ENCODE measurements around the gene CMPK2. TPM values are rescaled to one million over a fixed set of nuclear protein-coding genes. Genes with fewer than 3 reads are reported as not detected.

Gene CMPK2
- total and polyA plus RNA-seq, 4 donors, result 2.9 to 41.7 (median 4.2) TPM

DNA sequence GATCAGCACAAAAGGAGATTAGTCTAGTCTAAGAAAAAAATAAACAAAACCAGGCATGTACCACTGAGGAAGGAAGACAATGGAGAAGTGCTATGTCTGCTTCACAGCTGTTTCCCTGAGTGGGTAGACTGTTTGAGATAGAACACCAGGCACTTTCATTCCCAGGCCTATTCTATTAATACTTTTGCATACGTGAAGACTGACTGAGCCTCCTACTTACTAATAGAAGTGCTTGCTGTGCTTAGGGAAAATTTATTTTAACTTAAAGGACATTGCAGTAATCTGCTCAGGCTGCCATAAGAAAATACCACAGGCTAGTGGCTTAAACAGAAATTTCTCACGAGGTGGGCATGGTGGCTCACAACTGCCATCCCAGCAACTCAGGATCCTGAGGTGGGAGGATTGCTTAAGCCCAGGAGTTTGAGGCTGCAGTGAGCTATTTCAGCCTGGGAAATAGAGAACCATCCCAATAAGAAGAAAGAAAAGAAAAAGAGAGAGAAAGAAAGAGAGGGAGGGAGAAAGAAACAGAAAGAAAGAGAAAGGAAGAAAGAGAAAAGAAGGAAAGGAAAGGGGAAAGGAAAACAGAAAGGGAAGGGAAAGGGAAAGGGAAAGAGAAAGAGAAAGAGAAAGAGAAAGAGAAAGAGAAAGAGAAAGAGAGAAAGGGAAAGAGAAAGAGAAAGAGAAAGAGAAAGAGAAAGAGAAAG is 33.0 kb downstream of the CMPK2 start (continued):
- TF ChIP-seq, protein P1, sequence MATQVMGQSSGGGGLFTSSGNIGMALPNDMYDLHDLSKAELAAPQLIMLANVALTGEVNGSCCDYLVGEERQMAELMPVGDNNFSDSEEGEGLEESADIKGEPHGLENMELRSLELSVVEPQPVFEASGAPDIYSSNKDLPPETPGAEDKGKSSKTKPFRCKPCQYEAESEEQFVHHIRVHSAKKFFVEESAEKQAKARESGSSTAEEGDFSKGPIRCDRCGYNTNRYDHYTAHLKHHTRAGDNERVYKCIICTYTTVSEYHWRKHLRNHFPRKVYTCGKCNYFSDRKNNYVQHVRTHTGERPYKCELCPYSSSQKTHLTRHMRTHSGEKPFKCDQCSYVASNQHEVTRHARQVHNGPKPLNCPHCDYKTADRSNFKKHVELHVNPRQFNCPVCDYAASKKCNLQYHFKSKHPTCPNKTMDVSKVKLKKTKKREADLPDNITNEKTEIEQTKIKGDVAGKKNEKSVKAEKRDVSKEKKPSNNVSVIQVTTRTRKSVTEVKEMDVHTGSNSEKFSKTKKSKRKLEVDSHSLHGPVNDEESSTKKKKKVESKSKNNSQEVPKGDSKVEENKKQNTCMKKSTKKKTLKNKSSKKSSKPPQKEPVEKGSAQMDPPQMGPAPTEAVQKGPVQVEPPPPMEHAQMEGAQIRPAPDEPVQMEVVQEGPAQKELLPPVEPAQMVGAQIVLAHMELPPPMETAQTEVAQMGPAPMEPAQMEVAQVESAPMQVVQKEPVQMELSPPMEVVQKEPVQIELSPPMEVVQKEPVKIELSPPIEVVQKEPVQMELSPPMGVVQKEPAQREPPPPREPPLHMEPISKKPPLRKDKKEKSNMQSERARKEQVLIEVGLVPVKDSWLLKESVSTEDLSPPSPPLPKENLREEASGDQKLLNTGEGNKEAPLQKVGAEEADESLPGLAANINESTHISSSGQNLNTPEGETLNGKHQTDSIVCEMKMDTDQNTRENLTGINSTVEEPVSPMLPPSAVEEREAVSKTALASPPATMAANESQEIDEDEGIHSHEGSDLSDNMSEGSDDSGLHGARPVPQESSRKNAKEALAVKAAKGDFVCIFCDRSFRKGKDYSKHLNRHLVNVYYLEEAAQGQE (IDR thresholded peaks at IDR 0.05), result no peak
- TF ChIP-seq YY1 (IDR thresholded peaks at IDR 0.05) (no peak), HNF4A (conservative IDR thresholded peaks at IDR 0.05) (no peak)

DNA sequence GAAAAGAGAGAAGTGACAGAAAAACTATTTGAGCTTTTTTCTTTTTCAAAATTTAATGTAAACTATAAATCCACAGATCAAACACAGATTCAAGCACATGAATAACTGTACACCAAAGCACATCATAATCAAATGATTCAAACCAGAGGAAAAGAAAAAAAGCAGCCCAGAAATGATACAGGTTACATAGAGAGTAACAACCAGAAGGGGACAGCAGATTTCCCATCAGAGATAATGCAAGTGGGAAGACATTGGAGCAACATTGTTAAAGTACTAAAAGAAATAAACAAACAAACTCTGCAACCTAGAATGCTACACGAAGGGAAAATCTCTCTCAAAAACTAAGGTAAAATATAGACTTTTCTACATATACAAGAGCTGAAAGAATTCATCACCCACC is 34.5 kb downstream of the CMPK2 start:
- Histone ChIP-seq H3K9me3 (ENCODE audit: control insufficient read depth in 4 of 4, low read length in 3 of 4) (peaks cover 0 to 16% (median 5%) of the 10 kb centered on the region in 4 donors), H3K27ac (ENCODE audit: low read depth in 1 of 2, low read length in 2 of 2) (no peak overlapping the region)
- WGBS, result 59% methylated on average over 1 of the region's 1 CpG

More for the DNA sequence above, 34.5 kb downstream of the CMPK2 start:
- no peak overlapping the region for H3K4me3 ChIP-seq (ENCODE audit: low read depth in 1 of 3, low read length in 3 of 3)
- no peak overlapping the region for H3K9ac ChIP-seq (ENCODE audit: low read depth in 1 of 2, low read length in 2 of 2)
- no peaks in the 10 kb centered on the region for H3K36me3 ChIP-seq (ENCODE audit: control insufficient read depth in 4 of 4, insufficient read depth in 3 of 4, low read depth in 1 of 4, low read length in 3 of 4)
- H3K27me3 ChIP-seq (ENCODE audit: control insufficient read depth in 4 of 4, insufficient read depth in 4 of 4, low read length in 3 of 4), result no peaks in the 10 kb centered on the region
- no peaks in the 10 kb centered on the region for H3K4me1 ChIP-seq (ENCODE audit: control insufficient read depth in 4 of 4, insufficient read depth in 4 of 4, low read length in 3 of 4)
- TF ChIP-seq, protein P2, sequence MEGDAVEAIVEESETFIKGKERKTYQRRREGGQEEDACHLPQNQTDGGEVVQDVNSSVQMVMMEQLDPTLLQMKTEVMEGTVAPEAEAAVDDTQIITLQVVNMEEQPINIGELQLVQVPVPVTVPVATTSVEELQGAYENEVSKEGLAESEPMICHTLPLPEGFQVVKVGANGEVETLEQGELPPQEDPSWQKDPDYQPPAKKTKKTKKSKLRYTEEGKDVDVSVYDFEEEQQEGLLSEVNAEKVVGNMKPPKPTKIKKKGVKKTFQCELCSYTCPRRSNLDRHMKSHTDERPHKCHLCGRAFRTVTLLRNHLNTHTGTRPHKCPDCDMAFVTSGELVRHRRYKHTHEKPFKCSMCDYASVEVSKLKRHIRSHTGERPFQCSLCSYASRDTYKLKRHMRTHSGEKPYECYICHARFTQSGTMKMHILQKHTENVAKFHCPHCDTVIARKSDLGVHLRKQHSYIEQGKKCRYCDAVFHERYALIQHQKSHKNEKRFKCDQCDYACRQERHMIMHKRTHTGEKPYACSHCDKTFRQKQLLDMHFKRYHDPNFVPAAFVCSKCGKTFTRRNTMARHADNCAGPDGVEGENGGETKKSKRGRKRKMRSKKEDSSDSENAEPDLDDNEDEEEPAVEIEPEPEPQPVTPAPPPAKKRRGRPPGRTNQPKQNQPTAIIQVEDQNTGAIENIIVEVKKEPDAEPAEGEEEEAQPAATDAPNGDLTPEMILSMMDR (IDR thresholded peaks at IDR 0.05; ENCODE audit: low read depth, low read length, missing input control), result no peak
- TF ChIP-seq, protein P3, sequence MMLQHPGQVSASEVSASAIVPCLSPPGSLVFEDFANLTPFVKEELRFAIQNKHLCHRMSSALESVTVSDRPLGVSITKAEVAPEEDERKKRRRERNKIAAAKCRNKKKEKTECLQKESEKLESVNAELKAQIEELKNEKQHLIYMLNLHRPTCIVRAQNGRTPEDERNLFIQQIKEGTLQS (IDR thresholded peaks at IDR 0.05), result no peak
- TF ChIP-seq, protein P1 (IDR thresholded peaks at IDR 0.05), result no peak
- TF ChIP-seq, protein P4, sequence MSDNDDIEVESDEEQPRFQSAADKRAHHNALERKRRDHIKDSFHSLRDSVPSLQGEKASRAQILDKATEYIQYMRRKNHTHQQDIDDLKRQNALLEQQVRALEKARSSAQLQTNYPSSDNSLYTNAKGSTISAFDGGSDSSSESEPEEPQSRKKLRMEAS (IDR thresholded peaks at IDR 0.05), result no peak
- no peak for TF ChIP-seq SP1 (IDR thresholded peaks at IDR 0.05)
- no peak for TF ChIP-seq RAD21 (IDR thresholded peaks at IDR 0.05)
- TF ChIP-seq HNF4G (IDR thresholded peaks at IDR 0.05), result no peak
- no peak for TF ChIP-seq FOXA2 (IDR thresholded peaks at IDR 0.05)
- TF ChIP-seq TAF1 (conservative IDR thresholded peaks at IDR 0.05), result no peak
- no peak for DNase-seq (ENCODE audit: low spot score)

Data from liver (tissue), 9 donors.